NCI-H460 (cell line): ENCODE results near the gene CBLN3. TPM values are rescaled to one million over a fixed set of nuclear protein-coding genes. Genes with fewer than 3 reads are reported as not detected.
A peak's percentile ranks its signal among the peaks of the same experiment; 100 is the strongest.
"Not testable (repeated sequence)": the region's sequence is repeated elsewhere in the genome, so short reads cannot be mapped to it uniquely, and the experiment has no call there.

Experiments used
- DNase-seq: peaks from one replicate; pipeline ENCODE4 v3.0.0-alpha.2; 2016; ENCODE audit warnings: low read depth; ENCODE audit errors: extremely low read depth
- polyA plus RNA-seq: library from polyadenylated mRNA; depleted of rRNA; stranded (reverse); fragments of >200 nt; gene quantifications from 2 replicates; pipeline ENCODE4 v1.2.3, GENCODE V29; 2014; cell fraction: nucleus; rRNA removed
- total RNA-seq: library from RNA; depleted of rRNA; stranded (reverse); fragments of >200 nt; shearing (Covaris generic); gene quantifications from 2 replicates; pipeline ENCODE4 v1.2.3, GENCODE V29; 2014; rRNA removed

CBLN3 gene
- total RNA-seq, result 1.1 and 1.2 TPM in 2 replicates
- polyA plus RNA-seq, result 0.69 and 2.9 TPM in 2 replicates

DNA sequence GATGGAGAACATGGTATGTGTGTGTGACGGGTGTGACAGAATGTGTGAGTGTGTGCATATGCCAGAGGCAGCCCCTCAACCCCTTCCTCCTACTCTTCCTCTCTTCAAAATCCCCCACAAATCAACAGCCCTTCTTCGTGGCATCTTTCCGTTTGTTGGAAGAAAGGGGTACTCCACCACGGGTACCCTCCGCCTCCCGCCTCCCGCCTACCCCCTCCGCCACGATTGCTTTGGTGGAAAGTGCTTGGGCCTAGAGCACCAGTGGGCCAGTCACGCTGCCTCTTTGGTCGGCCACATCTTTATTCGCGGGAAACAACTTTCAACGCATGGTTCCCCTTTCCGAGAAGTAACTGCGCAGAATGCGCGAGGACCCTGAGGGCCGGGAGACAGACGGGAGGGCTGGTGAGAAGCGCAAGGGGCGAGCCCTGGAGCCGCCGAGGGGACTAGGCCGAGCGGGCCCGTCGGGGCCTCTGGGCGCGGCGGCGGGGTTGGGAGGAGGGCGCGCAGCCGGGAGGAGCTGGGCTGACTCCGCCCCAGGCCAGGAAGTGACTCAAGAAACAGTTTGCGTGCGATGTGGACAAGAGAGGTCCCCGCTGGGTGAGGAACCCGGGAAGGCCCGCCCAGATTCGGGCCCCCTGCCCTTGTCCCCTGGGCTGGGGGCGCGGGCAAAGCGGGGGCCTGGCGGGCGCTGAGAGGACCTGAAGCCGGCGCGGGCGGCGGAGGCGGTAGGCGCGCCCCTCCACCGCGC is at the start of gene CBLN3, which contains the start of gene KHNYN:
TSS of gene CBLN3 (minus strand) at position 274 of the 748 bp plus-strand sequence. CDS start 614 bp downstream, outside the sequence.
TSS of gene KHNYN (plus strand) at position 560 of the 748 bp plus-strand sequence. CDS start 777 bp downstream, outside the sequence.
- DNase-seq, result peak; percentile 92

DNA sequence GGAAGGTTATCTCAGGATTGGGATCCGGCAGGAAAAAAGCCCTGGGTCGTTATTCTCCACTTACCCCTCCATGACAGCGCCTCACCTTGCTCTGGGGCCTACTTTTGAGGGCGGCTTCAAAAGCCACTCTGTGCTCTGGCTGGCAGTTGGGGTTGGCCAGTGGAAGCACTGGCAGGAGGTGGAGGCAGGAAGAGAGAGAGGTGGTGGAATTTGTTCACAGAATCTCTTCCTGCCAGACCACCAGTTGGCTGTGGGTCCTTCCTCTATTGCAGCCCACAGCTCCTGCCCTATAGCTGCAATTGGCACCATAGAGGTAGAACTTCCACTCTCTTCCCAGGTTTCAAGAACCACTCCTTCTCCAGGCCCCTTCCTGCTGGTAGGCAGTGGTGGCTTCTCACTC is 45.8 kb upstream of the CBLN3 start:
- no peak for DNase-seq

DNA sequence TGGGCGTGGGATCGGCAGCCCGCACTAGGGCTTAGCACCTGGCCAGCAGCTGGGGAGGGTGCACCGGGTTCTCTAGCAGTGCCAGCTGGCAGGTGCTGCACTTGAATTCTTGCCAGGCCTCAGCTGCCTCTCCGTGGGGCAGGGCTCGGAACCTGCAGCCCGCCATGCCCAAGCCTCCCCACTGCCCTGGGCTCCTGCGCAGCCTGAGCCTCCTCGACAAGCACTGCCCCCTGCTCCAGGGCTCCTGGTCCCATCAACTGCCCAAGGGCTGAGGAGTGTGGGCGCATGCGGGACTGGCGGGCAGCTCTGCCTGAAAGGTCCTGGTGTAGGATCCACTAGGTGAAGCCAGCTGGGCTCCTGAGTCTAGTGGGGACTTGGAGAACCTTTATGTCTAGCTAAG is 43.7 kb upstream of the CBLN3 start:
- DNase-seq, result no peak

DNA sequence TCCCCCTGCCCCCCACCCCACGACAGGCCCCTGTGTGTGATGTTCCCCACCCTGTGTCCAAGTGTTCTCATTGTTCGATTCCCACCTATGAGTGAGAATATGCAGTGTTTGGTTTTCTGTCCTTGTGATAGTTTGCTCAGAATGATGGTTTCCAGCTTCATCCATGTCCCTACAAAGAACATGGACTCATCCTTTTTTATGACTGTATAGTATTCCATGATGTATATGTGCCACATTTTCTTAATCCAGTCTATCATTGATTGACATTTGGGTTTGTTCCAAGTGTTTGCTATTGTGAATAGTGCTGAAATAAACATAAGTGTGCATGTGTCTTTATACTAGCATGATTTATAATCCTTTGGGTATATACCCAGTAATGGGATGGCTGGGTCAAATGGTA is 41.0 kb upstream of the CBLN3 start:
- DNase-seq, result not testable (repeated sequence)

DNA sequence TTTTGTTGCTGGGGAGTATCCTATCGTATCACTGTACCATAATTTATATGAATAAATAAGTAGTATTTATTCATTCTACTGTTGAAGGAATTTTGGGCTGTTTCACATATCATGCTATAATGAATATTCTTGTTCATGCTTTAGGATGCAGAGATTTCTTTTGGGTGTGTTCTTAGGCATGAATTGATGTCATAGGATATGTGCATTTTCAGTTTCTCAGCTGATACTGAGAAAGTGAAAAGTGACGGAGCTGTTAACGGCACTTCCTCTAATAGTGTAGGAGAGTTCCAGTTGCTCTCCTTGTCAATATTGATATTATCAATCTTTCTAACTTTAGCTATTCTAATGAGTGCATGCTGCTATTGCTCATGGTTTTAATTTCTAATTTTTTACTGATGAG is 36.3 kb upstream of the CBLN3 start:
- DNase-seq, result no peak

DNA sequence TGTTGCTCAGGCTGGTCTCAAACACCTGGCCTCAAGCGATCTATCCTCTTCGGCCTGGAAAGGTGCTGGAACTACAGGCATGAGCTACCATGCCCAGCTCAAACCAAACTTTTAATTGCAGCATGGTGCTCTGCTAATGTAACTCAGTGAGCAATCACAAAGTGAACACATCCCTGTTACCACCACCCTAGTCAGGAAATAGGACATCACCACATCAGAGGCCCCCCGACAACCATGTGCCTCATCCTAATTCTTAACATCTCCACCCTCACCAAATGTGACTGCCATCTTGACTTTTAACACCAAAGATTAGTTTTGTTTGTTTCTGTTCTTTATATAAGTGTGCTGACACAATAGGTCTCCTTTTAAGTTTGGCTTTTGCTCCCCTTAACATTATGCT is 35.9 kb upstream of the CBLN3 start:
- DNase-seq, result no peak

DNA sequence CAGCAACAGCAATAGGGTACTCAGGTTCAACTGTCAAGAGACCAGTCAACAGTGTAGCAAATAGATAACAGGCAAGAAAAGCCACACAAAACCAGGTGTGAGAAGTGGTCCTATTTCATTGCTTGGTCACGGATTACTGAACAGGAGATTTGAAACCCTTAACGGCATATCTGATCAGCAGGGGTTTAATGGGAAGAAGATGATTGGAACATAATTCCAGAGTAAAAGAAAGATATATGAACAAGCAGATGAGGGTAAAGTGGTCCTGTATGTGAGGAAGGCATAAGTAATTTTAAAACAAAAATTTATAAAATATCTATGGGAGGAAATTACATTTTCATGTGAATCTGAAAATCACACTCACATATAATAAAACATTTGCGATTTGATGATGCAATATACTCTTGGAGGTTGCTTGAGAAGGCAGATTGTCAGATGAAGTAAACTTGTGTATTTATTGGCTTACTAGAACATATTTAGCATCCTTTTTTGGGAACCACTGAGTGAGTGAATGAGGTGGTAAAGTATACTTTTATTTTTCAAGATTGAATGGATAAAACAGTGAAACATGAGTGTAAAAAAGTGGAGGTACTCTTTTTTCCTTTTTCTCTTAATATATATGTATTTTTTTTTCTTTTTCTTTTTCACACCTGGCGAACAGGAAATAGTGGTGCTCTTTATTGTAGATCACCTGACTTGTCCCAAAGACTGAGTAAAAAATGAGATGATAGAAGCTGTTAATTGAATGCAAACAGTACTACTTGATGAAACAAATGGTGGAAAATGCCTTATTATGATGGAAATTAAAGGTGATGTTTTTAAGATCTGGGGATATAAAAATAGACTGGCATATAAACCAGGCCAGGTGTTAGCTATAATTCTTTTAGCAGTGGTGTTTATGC is 34.7 kb upstream of the CBLN3 start:
- DNase-seq, result no peak

DNA sequence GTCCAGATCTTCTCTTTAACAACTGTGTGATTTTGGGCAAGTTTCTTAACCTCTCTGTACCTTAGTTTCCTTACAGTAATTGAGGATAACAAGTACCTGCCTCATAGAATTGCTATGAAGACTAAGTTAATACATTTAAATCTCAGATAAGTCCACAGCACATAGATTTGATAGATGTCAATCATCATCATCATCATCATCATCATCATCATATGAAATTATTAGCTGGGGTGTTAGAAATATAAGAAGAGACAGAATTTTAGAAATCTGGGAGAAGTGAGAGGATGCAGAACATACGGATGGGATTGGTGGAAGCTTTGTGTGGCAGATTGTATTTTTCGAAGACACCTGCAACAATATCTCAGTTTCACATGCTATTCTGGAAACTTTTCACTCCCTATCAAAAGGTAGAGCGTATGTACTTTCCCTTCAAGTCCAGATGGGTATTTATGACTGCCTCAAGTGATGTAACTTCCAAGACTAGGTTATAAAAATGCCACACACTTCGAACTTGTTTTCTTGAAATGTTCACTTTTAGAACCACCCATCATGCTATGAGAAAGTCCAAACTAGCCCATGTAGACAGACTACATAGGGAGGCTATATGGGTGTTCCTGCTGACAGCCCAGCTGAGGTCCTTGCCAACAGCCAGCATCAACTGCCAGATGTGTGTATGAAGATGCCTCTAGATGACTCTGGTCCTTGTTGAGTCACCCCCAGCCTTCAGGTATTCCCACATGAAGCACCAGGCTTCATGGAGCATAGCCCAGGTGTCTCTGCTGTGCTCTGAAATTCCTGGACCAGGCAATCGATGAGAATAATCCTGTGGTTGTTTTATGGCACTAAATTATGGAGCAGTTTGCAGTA is 33.8 kb upstream of the CBLN3 start:
- DNase-seq, result no peak

DNA sequence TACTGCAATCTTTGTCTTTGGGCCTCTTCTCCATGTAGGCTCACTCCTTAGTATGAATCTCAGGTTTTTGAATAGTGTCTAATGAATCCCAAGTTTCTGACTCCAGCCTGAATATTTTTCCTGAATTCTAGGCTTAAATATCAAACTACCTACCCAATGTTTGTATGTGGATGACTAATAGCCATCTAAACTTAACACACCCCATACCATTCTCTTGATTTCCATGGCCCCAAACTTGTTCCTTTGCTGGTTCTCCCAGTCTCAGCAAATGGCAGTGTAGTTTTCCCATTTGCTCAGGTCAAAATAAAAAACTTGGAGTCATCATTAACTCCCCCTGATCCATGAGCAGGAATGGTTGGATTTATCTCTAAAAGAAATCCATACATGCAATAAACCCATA is 31.9 kb upstream of the CBLN3 start:
- no peak for DNase-seq

DNA sequence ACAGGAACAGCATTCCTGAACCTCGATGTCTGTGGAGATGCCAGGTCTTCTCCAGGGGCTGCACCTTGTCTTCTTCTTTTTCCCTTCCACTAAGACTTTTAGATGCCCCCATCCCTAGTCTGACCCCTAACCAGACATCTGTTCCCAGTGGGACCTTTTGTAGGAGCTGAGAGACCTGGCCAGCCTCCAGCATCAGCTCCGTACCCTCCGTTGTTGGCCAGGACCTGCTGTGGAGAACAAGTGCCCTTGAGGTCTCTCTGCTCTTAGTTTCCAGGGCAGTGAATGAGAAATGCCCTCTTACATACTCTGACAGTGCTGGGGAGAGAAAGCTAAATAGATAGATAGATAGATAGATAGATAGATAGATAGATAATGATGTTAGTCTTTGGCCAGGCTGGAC is 29.9 kb upstream of the CBLN3 start:
- DNase-seq, result no peak

DNA sequence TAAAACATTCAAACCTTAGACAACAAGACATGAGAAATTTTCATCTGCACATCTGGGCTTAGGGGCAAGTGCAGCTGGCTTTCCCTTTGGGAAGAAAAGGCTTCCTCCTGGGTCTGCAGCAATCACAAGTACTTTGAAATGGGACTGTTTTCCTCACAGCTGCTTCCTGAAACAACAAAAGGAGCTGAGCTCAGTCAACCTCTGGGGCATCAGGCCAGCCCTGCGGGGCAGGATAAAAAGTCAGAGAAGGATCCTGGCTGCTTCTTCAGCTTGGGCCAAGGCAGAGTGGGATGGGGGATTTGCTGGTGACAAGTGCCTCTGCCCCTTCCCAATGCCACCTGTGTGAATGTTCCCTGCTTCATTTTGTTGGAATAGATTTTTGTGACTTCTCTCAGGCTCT is 29.3 kb upstream of the CBLN3 start:
- no peak for DNase-seq

DNA sequence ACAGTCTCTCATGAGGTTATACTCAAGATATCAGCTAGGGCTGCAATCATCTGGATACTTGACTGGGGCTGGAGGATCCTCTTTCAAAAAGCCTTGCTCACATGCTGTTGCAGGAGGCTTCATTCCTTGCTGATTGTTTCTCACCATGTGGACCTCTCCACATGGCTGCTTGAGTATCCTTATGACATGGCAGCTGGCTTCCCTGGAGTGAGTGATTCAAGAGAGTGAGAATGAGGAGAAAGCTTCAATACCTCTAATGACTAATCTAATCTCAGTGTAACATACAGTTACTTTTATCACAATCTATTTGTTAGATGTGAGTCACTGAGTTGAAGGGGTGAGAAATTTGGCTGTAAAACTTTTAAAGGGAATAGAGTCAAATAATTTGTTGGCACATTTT is 27.5 kb upstream of the CBLN3 start:
- DNase-seq, result no peak

DNA sequence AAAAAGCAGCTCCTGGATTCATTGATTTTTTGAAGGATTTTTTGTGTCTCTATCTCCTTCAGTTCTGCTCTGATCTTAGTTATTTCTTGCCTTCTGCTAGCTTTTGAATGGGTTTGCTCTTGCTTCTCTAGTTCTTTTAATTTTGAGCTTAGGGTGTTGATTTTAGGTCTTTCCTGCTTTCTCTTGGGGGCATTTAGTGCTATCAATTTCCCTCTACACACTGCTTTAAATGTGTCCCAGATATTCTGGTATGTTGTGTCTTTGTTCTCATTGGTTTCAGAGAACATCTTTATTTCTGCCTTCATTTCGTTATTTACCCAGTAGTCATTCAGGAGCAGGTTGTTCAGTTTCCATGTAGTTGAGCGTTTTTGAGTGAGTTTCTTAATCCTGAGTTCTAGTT is 21.4 kb upstream of the CBLN3 start:
- not testable (repeated sequence) for DNase-seq

DNA sequence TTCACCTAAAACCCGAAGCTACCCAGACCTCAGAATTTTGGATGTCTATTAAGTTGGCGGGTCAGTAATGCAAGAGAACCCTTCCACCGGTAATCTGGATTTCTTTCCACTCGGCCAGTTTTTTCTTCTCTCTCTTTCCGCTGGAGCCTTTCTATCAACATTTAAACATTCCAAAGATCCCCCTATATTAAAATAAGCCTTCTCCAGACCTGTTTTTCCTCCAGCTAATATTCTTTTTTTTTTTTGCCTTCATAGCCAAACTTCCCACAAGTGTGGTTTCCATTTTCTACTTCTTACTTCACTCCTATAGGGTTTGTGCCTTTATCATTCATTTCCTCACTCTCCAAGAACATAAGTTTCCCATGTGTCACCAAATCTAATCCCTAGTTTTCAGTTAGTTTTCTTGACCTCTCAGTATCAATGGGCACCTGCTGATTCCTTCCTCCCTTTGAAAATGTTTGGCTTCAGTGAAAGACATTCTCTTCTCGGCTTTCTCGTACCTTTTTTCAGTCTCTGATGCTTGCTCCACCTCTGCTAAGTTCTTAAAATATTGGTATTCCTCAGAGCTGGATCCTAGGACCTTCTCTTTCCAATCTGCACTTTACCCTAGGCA is 13.7 kb upstream of the CBLN3 start:
- no peak for DNase-seq

DNA sequence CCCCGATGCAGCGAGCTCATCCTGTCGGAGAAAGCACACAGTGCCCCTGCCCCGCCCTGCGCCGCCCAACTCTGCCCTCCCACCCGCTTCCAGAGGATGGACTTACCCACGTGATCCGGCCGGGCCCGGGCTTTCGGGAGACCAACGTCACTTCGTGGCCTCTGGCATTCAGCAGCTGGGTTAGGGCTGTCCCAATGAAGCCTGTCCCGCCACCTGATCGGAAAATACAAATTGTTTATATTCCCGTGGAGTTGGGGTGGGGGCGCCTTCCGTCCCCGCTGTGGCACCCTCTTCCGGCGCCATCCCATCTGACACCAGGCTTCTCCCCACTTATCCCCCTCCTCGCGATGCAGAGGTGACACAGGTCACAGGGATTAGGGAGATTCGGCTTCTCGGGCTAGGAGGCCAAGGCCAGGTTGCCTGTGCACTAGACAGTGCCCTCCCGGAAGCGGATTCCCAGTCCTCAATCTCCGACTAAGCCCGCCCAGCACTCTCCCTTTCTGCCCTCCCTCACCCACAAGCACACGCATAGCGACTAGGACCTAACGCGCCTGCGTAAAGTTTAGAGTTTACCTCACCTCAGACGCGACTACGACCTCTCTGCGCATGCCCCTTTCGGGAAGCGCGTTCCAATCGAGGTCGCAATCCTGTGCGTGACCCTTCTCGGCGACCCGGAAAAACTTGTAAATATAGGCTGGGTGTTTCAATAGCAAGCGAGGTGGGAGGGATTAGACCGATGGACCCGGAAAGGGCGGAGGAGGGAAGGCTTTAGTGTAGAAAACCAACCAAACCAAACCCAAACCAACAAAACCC is 13.0 kb upstream of the CBLN3 start, which contains the start of gene SDR39U1:
TSS of gene SDR39U1 (minus strand) at position 537 of the 813 bp plus-strand sequence. CDS start at position 530, 7 bp downstream.
- DNase-seq, result peak; percentile 99

DNA sequence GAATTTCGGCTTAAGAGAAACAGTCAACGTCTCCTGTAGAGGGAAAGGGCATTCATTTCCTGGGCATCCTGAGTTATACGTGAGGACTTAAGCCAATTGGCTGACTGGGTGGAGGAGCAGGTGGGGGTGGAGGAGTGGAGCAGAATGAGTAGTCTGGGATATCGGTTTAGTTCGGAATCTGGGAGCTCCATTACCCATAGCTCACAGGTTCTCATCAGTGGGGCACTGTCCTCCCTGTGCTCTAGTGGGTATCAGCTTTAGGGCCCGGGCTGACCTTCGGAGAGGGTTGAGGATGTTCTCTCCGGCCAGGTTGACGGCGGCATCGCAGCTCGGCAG is 12.4 kb upstream of the CBLN3 start:
- no peak for DNase-seq

DNA sequence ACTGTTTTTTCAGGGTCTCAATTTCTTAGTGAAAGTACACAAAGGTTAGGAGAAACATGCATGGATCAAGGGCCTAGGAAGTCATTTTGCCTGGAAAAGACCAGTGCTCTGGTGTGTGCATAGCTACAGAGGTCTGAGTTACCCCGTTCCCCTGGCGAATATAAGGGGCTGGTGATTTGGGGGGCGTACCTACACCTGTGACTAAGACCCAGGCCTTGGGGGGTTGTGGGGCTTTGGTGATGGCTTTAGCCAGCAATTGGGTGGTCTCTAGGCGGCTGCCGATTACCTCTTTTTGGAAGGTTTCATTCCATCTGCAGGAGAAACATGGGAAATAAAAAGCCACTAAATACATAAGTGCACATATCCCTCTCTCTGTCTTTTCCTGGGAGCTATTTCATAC is 12.0 kb upstream of the CBLN3 start:
- DNase-seq, result no peak

DNA sequence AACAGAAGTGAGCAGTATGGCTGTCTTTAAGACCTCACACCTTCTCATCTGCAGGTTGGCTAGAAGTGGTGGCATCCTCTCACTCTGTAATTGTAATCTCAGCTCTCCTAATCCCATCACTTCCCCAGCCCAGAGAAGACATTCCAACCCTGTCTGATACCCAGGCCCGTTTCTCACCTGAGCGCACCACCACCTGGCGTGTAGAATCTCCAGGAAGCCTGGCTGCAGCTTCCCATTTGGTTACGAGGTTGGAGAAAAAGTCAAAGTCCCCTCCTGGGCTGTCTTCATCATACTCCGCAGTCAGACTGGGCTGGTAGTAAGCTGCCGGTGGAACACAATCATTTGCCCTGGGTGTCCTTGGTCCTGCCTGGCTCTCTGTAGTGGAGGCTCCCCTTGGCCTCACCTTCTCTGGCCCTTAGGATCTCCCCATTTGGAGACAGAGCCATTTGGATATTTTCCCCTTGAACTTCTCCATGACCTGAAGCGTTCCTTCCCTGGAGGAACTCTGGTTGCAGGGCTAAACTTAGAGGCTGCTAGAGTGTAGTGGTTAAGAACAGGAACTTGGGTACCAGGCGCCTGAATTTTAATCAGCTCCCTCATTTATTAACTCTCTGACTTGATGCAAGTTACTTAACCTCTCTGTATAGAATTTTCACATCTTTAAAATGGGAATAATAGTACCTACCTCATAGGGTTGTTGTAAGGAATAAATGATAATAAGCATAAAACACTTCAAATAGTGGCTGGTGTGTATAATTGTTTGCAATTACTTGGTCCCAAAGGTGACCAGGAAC is 11.3 kb upstream of the CBLN3 start:
- no peak for DNase-seq
